H1 (cell line): Measurements from ENCODE around the gene ARHGEF3.

ENCODE experiments used
- KDM5A ChIP-seq: fragments of 200-600 bp; IDR thresholded peaks from 2 replicates; pipeline ENCODE4 v1.7.1; 2012; ENCODE audit warnings: mild to moderate bottlenecking, low read length, inconsistent platforms, mixed read lengths
- POLR2AphosphoS5 ChIP-seq: IDR thresholded peaks from 2 replicates; pipeline ENCODE4 v1.6.1; 2011; ENCODE audit warnings: low read depth, low read length
- TF ChIP-seq, protein P1 (sequence below), 3 experiments: IDR thresholded peaks; 1 replicate in 2 of 3; 2 replicates in 1 of 3; pipeline versions ENCODE4 v1.5.1 to v1.6.1; 2011; ENCODE audit warnings: low read length in 3 of 3, mild to moderate bottlenecking in 3 of 3, inconsistent platforms in 2 of 3, low read depth in 1 of 3, moderate library complexity in 1 of 3; ENCODE audit not compliant: insufficient read depth in 1 of 3; ENCODE audit errors: control extremely low read depth in 1 of 3
- TF ChIP-seq, protein P2 (sequence below): IDR thresholded peaks from 2 replicates; pipeline ENCODE4 v1.6.1; 2011; ENCODE audit warnings: low read depth, mild to moderate bottlenecking, low read length; ENCODE audit not compliant: insufficient read depth

DNA sequence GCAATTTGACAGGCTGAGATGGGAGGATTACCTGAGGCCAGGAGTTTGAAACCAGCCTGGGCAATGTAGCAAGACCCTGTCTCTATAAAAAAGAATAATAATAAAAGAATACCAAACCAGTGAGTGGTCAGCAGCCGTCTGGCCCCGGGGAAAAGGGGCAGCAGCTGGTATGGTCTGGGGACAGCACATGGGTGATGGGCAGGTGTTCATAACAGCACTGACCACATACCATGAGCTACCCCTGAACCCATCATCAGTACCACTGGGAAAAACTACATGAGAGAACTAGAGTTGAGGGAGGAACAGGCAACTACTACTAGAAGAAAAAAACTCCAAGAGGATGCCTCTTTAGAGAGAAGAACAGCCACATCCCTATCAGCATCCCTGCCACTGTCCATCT, 40.7 kb downstream of the ARHGEF3 start:
- TF ChIP-seq, protein P1, sequence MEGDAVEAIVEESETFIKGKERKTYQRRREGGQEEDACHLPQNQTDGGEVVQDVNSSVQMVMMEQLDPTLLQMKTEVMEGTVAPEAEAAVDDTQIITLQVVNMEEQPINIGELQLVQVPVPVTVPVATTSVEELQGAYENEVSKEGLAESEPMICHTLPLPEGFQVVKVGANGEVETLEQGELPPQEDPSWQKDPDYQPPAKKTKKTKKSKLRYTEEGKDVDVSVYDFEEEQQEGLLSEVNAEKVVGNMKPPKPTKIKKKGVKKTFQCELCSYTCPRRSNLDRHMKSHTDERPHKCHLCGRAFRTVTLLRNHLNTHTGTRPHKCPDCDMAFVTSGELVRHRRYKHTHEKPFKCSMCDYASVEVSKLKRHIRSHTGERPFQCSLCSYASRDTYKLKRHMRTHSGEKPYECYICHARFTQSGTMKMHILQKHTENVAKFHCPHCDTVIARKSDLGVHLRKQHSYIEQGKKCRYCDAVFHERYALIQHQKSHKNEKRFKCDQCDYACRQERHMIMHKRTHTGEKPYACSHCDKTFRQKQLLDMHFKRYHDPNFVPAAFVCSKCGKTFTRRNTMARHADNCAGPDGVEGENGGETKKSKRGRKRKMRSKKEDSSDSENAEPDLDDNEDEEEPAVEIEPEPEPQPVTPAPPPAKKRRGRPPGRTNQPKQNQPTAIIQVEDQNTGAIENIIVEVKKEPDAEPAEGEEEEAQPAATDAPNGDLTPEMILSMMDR (IDR thresholded peaks at IDR 0.05; ENCODE audit: control extremely low read depth in 1 of 3, insufficient read depth in 1 of 3, low read depth in 1 of 3, low read length in 3 of 3): no peak
- TF ChIP-seq, protein P2, sequence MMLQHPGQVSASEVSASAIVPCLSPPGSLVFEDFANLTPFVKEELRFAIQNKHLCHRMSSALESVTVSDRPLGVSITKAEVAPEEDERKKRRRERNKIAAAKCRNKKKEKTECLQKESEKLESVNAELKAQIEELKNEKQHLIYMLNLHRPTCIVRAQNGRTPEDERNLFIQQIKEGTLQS: no peak
- TF ChIP-seq POLR2AphosphoS5 (no peak), KDM5A (no peak)
